Activated naive CD8-positive, alpha-beta T cell treated with anti-CD3 and anti-CD28 coated beads, Interleukin-2, amount 50 U/mL, for 24 hours (primary cell): ENCODE measurements around the gene CIDEC.
A peak's percentile ranks its signal among the peaks of the same experiment; 100 is the strongest.

ENCODE experiments used
- ATAC-seq: fragments of 150-1000 bp; cut with Tn5 transposase; one replicate; pipeline ENCODE4 v1.10.0; 2021
- DNase-seq: peaks from one replicate; pipeline ENCODE4 v3.0.0; 2021
- H3K27ac Mint-ChIP-seq: one replicate; pipeline ENCODE4 v1.8.0; 2021; ENCODE audit warnings: mild to moderate bottlenecking, mixed read lengths
- H3K27me3 Mint-ChIP-seq: one replicate; pipeline ENCODE4 v1.8.0; 2021; ENCODE audit warnings: mixed read lengths
- H3K36me3 Mint-ChIP-seq: one replicate; pipeline ENCODE4 v1.8.0; 2021; ENCODE audit warnings: low read depth, mixed read lengths
- H3K4me1 Mint-ChIP-seq: one replicate; pipeline ENCODE4 v1.8.0; 2021; ENCODE audit warnings: mixed read lengths
- H3K4me3 Mint-ChIP-seq: one replicate; pipeline ENCODE4 v1.8.0; 2021; ENCODE audit warnings: mild to moderate bottlenecking, moderate library complexity, mixed read lengths
- H3K9me3 Mint-ChIP-seq: one replicate; pipeline ENCODE4 v1.8.0; 2021; ENCODE audit warnings: mixed read lengths

Gene CIDEC

GRCh38 chr3:9828801-9829755, 51.0 kb downstream of the CIDEC start:
- H3K27me3 Mint-ChIP-seq: no peaks in the 10 kb centered on the region
- ATAC-seq (no peak), DNase-seq (no peak)
- no peaks in the 10 kb centered on the region for H3K9me3 Mint-ChIP-seq
- peaks cover 16% of the 10 kb centered on the region for H3K36me3 Mint-ChIP-seq
- no peak overlapping the region for H3K27ac Mint-ChIP-seq
- peaks cover 2% of the 10 kb centered on the region for H3K4me1 Mint-ChIP-seq
- H3K4me3 Mint-ChIP-seq: no peak overlapping the region

- H3K36me3 Mint-ChIP-seq: peaks cover 9% of the 10 kb centered on the region
- no peaks in the 10 kb centered on the region for H3K27me3 Mint-ChIP-seq
- peak; percentile 52 for ATAC-seq
- peaks cover 2% of the 10 kb centered on the region for H3K4me1 Mint-ChIP-seq
- no peak for DNase-seq
- no peak overlapping the region for H3K27ac Mint-ChIP-seq
- no peak overlapping the region for H3K4me3 Mint-ChIP-seq
- no peaks in the 10 kb centered on the region for H3K9me3 Mint-ChIP-seq
Measured at GRCh38 chr3:9826815-9827573, 53.1 kb downstream of the CIDEC start.

- Mint-ChIP-seq H3K4me3 (no peak overlapping the region), H3K27ac (no peak overlapping the region), H3K4me1 (no peaks in the 10 kb centered on the region), H3K36me3 (peaks cover 3% of the 10 kb centered on the region), H3K27me3 (no peaks in the 10 kb centered on the region), H3K9me3 (no peaks in the 10 kb centered on the region)
- ATAC-seq: no peak
- DNase-seq: no peak
Measured at GRCh38 chr3:9825451-9826040, 54.5 kb downstream of the CIDEC start.

- H3K27ac Mint-ChIP-seq: no peak overlapping the region
- no peak for ATAC-seq
- no peak overlapping the region for H3K4me3 Mint-ChIP-seq
- no peaks in the 10 kb centered on the region for H3K9me3 Mint-ChIP-seq
- no peaks in the 10 kb centered on the region for H3K4me1 Mint-ChIP-seq
- H3K27me3 Mint-ChIP-seq: no peaks in the 10 kb centered on the region
- peaks cover 4% of the 10 kb centered on the region for H3K36me3 Mint-ChIP-seq
- no peak for DNase-seq
Measured at GRCh38 chr3:9820946-9821345, 59.1 kb downstream of the CIDEC start.

GRCh38 chr3:9820543-9820942, 59.5 kb downstream of the CIDEC start:
- DNase-seq (no peak), ATAC-seq (no peak)
- no peaks in the 10 kb centered on the region for H3K27me3 Mint-ChIP-seq
- peaks cover 4% of the 10 kb centered on the region for H3K36me3 Mint-ChIP-seq
- no peaks in the 10 kb centered on the region for H3K9me3 Mint-ChIP-seq
- no peaks in the 10 kb centered on the region for H3K4me1 Mint-ChIP-seq
- H3K27ac Mint-ChIP-seq: no peak overlapping the region
- H3K4me3 Mint-ChIP-seq: no peak overlapping the region

- ATAC-seq: no peak
- H3K36me3 Mint-ChIP-seq: peaks cover 4% of the 10 kb centered on the region
- H3K4me1 Mint-ChIP-seq: no peaks in the 10 kb centered on the region
- DNase-seq: no peak
- no peak overlapping the region for H3K4me3 Mint-ChIP-seq
- no peaks in the 10 kb centered on the region for H3K9me3 Mint-ChIP-seq
- H3K27me3 Mint-ChIP-seq: no peaks in the 10 kb centered on the region
- H3K27ac Mint-ChIP-seq: no peak overlapping the region
Measured at GRCh38 chr3:9818666-9819335, 61.3 kb downstream of the CIDEC start.

- ATAC-seq: no peak
- no peak overlapping the region for H3K27ac Mint-ChIP-seq
Measured at GRCh38 chr3:9817436-9817835, 62.6 kb downstream of the CIDEC start.

More at GRCh38 chr3:9817436-9817835, 62.6 kb downstream of the CIDEC start:
- no peaks in the 10 kb centered on the region for H3K4me1 Mint-ChIP-seq
- DNase-seq: no peak
- peaks cover 9% of the 10 kb centered on the region for H3K36me3 Mint-ChIP-seq
- no peaks in the 10 kb centered on the region for H3K9me3 Mint-ChIP-seq
- H3K27me3 Mint-ChIP-seq: no peaks in the 10 kb centered on the region
- no peak overlapping the region for H3K4me3 Mint-ChIP-seq
